NB4 (cell line): ENCODE results near the gene P2RX5.

Experiments used
- DNase-seq: peaks from one replicate; pipeline ENCODE4 v3.0.0; 2010; ENCODE audit warnings: low read depth
- H3K4me3 ChIP-seq: one replicate; pipeline ENCODE4 v1.5.1; 2011; ENCODE audit warnings: mild to moderate bottlenecking, low read depth, low read length, moderate library complexity
- MAX ChIP-seq: IDR thresholded peaks from 2 replicates; pipeline ENCODE4 v1.6.1; 2011; ENCODE audit warnings: low read depth, low read length
- MYC ChIP-seq: IDR thresholded peaks from 2 replicates; pipeline ENCODE4 v1.6.1; 2011; ENCODE audit warnings: low read depth, low read length
- POLR2A ChIP-seq: IDR thresholded peaks from 2 replicates; pipeline ENCODE4 v1.6.1; 2011; ENCODE audit warnings: mild to moderate bottlenecking; ENCODE audit not compliant: insufficient read length; ENCODE audit errors: extremely low read depth
- TF ChIP-seq, protein P1 (sequence below): IDR thresholded peaks from one replicate; pipeline ENCODE4 v1.5.1; 2012; ENCODE audit warnings: low read depth, low read length

Gene P2RX5

GRCh38 chr17:3668279-3669084 lies 27.5 kb downstream of the P2RX5 start, which contains the start of the genes EMC6 and TAX1BP3:
Gene EMC6 (plus strand): TSS chr17:3668812. CDS start chr17:3669147, 335 bp downstream.
Gene TAX1BP3 (minus strand): TSS chr17:3668578. CDS start chr17:3668526, 52 bp downstream.
- TF ChIP-seq POLR2A (peak; percentile 84), MAX (peak; percentile 27), MYC (no peak)
- peak within 1 kb of the TSS; percentile 80 for H3K4me3 ChIP-seq
- peak; percentile 93 for DNase-seq

- no peak for TF ChIP-seq MYC
- no peak for TF ChIP-seq MAX
- TF ChIP-seq, protein P1, sequence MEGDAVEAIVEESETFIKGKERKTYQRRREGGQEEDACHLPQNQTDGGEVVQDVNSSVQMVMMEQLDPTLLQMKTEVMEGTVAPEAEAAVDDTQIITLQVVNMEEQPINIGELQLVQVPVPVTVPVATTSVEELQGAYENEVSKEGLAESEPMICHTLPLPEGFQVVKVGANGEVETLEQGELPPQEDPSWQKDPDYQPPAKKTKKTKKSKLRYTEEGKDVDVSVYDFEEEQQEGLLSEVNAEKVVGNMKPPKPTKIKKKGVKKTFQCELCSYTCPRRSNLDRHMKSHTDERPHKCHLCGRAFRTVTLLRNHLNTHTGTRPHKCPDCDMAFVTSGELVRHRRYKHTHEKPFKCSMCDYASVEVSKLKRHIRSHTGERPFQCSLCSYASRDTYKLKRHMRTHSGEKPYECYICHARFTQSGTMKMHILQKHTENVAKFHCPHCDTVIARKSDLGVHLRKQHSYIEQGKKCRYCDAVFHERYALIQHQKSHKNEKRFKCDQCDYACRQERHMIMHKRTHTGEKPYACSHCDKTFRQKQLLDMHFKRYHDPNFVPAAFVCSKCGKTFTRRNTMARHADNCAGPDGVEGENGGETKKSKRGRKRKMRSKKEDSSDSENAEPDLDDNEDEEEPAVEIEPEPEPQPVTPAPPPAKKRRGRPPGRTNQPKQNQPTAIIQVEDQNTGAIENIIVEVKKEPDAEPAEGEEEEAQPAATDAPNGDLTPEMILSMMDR = no peak
- TF ChIP-seq POLR2A = no peak
- peak; percentile 49 for DNase-seq
- H3K4me3 ChIP-seq = peak overlapping the region; percentile 58
Observed at GRCh38 chr17:3667366-3668278, 28.3 kb downstream of the P2RX5 start.

- no peak overlapping the region for H3K4me3 ChIP-seq
- TF ChIP-seq MYC (no peak), MAX (no peak), POLR2A (no peak)
- TF ChIP-seq, protein P1 = no peak
Observed at GRCh38 chr17:3666516-3666915, 29.4 kb downstream of the P2RX5 start.

GRCh38 chr17:3665834-3666233 lies 30.1 kb downstream of the P2RX5 start:
- TF ChIP-seq, protein P1 = no peak
- no peak for TF ChIP-seq POLR2A
- TF ChIP-seq MYC = no peak
- TF ChIP-seq MAX = no peak
- no peak overlapping the region for H3K4me3 ChIP-seq
- DNase-seq = no peak

More at GRCh38 chr17:3666516-3666915, 29.4 kb downstream of the P2RX5 start:
- DNase-seq = no peak

DNA sequence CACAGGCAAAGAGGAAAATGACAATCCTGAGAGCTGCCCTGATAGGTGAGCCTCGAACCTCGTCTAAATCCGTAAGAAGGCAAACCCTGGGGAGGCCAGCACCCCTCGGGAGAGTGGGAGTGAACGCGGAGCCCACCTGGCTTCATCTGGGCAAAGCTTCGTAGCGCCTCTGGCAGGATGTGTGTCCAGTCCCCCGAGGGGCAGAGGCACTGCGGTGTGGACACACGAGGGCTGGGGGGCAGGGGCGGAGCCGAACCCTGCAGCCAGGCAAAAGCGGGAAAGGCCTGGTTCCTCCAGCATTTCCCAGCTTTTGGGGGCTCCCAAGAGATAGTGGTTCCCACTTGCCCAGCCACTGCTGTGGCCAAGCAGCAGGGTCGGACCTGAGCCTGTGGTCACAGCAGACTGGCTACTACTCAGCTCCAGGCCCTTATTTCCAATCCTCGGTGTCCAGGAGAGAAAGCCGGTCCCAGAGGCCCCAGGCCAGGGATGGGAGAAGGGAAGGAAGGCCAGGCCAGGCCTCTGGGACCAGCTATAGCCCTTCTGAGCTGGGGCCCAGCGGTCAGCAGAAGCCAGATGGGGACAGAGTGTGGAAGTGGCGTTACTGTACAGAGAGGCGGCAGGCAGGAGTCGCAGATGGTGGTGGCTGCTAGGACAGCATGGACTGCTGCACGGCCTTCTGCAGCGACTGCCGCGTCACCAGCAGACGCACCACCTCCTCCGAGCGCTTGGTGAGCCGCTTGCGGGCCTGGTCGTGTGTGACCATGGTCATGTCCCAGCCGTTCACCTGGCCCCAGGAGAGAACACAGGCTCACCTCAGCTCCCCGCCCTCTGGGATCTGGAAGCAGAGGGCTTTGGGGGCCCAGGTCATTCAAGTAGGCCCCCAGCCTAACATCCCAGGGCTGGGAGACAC lies 32.6 kb downstream of the P2RX5 start:
- DNase-seq = no peak
- H3K4me3 ChIP-seq = no peak overlapping the region
- no peak for TF ChIP-seq MYC
- no peak for TF ChIP-seq POLR2A
- no peak for TF ChIP-seq MAX
- TF ChIP-seq, protein P1 = no peak
